ENCODE data around the gene AKNAD1.

- TF ChIP-seq CTCF (IDR thresholded peaks at IDR 0.05) (no peak), POLR2A (IDR thresholded peaks at IDR 0.05) (no peak)
These were observed 40.6 kb downstream of the AKNAD1 start for GRCh38 chr1:108816049-108816893.

Measured in uterus (tissue), 2 donors.